LNCaP clone FGC (cell line): ENCODE measurements around the gene ICA1L.

Experiments used
- DNase-seq: peaks from one replicate; pipeline ENCODE4 v3.0.0-alpha.2; 2011; ENCODE audit warnings: low read depth
- H3K4me3 ChIP-seq: 2 replicates; pipeline ENCODE4 v1.5.1; 2011; ENCODE audit warnings: mild to moderate bottlenecking, low read depth, low read length, control low read depth
- TF ChIP-seq, protein P1 (sequence below): IDR thresholded peaks from 2 replicates; pipeline ENCODE4 v1.5.1; 2012; ENCODE audit warnings: mild to moderate bottlenecking; ENCODE audit not compliant: control insufficient read depth, insufficient read depth; ENCODE audit errors: extremely low read depth

The ICA1L gene

GRCh38 chr2:202764991-202765390, 106.6 kb downstream of the ICA1L start:
- no peak for DNase-seq
- TF ChIP-seq, protein P1, sequence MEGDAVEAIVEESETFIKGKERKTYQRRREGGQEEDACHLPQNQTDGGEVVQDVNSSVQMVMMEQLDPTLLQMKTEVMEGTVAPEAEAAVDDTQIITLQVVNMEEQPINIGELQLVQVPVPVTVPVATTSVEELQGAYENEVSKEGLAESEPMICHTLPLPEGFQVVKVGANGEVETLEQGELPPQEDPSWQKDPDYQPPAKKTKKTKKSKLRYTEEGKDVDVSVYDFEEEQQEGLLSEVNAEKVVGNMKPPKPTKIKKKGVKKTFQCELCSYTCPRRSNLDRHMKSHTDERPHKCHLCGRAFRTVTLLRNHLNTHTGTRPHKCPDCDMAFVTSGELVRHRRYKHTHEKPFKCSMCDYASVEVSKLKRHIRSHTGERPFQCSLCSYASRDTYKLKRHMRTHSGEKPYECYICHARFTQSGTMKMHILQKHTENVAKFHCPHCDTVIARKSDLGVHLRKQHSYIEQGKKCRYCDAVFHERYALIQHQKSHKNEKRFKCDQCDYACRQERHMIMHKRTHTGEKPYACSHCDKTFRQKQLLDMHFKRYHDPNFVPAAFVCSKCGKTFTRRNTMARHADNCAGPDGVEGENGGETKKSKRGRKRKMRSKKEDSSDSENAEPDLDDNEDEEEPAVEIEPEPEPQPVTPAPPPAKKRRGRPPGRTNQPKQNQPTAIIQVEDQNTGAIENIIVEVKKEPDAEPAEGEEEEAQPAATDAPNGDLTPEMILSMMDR = no peak
- no peak overlapping the region for H3K4me3 ChIP-seq

DNA sequence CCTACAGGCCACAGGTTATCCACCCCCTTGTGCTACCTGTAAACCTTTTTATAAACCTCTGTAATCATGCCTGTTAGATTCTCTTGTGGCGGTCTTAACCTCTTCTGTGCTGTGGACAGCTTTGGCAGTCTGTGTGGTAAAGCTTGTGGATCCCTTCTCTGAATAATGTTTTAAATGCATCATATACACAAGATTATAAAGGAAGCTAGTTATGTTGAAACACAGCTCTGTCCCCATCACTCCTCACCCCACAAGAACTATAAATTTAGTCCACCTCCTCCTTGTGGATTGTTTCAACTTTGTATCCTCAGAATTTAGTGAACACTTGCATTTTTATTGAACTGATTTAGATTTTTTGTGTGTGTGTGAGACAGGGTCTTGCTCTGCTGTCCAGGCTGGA, 107.7 kb downstream of the ICA1L start:
- no peak overlapping the region for H3K4me3 ChIP-seq
- TF ChIP-seq, protein P1 = no peak
- DNase-seq = no peak

- no peak overlapping the region for H3K4me3 ChIP-seq
- TF ChIP-seq, protein P1 = no peak
- no peak for DNase-seq
Observed at GRCh38 chr2:202762556-202762955, 109.0 kb downstream of the ICA1L start.

- H3K4me3 ChIP-seq = no peak overlapping the region
- TF ChIP-seq, protein P1 = no peak
- no peak for DNase-seq
Observed at GRCh38 chr2:202760848-202761247, 110.7 kb downstream of the ICA1L start.

- no peak overlapping the region for H3K4me3 ChIP-seq
- no peak for DNase-seq
- TF ChIP-seq, protein P1 = no peak
Observed at GRCh38 chr2:202758604-202759003, 113.0 kb downstream of the ICA1L start.

DNA sequence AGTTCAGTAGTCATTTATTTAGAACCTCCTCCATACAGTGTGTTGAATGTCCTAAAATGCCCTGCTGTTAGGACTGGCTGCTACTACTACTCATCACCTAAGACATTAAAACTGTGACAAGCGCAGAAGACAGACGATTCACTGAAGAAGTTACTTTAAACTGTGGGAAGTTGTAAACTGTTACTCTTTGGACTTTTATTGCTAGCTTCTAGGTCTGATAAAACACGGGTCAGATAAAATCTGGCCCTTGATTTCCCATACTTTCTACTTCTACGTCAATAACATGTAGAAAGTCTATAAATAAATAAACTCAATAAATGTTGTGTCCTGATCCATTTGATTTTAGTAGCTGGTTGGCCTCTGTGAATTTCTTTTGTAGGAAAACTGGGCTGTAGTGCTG, 113.4 kb downstream of the ICA1L start:
- peak; percentile 53 for DNase-seq
- H3K4me3 ChIP-seq = no peak overlapping the region
- TF ChIP-seq, protein P1 = no peak

GRCh38 chr2:202757339-202757738, 114.2 kb downstream of the ICA1L start:
- no peak overlapping the region for H3K4me3 ChIP-seq
- TF ChIP-seq, protein P1 = no peak
- peak; percentile 34 for DNase-seq
